ENCODE measurements around the gene CNBD2. TPM values are rescaled to one million over a fixed set of nuclear protein-coding genes. Genes with fewer than 3 reads are reported as not detected.

The CNBD2 gene
- total and polyA plus RNA-seq, 2 experiments from 2014 or later = 1.7 to 6.6 TPM

DNA sequence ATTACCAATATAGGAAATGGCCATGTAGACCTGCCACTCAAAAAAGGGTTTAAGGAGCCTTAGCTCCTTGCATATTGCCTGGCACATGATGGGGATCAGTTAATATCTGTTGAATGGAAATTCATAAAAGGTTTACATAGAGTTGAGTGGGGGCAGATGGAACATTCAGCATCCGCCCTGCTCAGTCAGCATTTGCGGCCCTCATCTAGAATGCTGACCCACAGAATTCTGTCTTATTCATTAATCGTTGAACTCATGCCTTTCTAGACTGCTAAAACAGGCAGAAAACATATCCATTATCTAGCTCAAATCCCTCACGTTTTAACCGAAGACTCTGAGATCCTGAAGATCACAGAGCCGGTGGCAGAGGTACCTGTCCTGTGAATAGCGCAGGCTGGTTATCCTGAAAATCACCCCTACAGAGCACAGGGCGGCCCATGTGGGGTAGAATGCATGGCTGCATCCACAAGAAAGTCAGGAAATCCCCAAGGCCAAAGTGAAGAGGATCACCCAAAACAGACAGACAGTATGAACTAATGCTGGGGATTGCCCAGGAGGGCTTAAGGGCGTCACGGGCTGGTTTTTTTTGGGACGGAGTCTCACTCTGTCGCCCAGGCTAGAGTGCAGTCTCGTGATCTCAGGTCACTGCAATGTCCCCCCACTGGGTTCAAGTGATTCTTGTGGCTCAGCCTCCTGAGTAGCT is 59.9 kb downstream of the CNBD2 start:
- no peak overlapping the region for H2AFZ ChIP-seq
- H3K9me2 ChIP-seq (ENCODE audit: insufficient read depth) = no peaks in the 10 kb centered on the region
- H4K20me1 ChIP-seq (ENCODE audit: insufficient read depth) = no peaks in the 10 kb centered on the region
- H3F3A ChIP-seq (ENCODE audit: insufficient read depth) = no peaks in the 10 kb centered on the region
- WGBS, 2 experiments (ENCODE audit: low coverage in 1 of 2, low lambda C conversion rate in 2 of 2, missing lambda C conversion rate in 2 of 2) = 88% methylated on average over 13 of the region's 13 CpGs
- TF ChIP-seq EZH2phosphoT487 (IDR thresholded peaks at IDR 0.05; ENCODE audit: insufficient read depth, low read depth) (no peak), EZH2 (IDR thresholded peaks at IDR 0.05; ENCODE audit: insufficient read depth, poor library complexity, severe bottlenecking) (no peak)
- no peaks in the 10 kb centered on the region for H3K27me3 ChIP-seq (replicated peaks; ENCODE audit: insufficient read depth)
- DNase-seq = no peak
- no peaks in the 10 kb centered on the region for H3K79me2 ChIP-seq (ENCODE audit: insufficient read depth)
- in situ Hi-C loops (cut with MboI) = no loop called here
- no peak overlapping the region for H3K4me3 ChIP-seq
- no peaks in the 10 kb centered on the region for H3K36me3 ChIP-seq (ENCODE audit: low read depth)
- no peaks in the 10 kb centered on the region for H3K9me3 ChIP-seq (ENCODE audit: low read depth)
- H3K27ac ChIP-seq = no peak overlapping the region
- no peaks in the 10 kb centered on the region for H3K4me1 ChIP-seq (ENCODE audit: insufficient read depth)
- H3K9ac ChIP-seq = no peak overlapping the region
- H3K4me2 ChIP-seq (ENCODE audit: unreplicated experiment) = no peak overlapping the region

DNA sequence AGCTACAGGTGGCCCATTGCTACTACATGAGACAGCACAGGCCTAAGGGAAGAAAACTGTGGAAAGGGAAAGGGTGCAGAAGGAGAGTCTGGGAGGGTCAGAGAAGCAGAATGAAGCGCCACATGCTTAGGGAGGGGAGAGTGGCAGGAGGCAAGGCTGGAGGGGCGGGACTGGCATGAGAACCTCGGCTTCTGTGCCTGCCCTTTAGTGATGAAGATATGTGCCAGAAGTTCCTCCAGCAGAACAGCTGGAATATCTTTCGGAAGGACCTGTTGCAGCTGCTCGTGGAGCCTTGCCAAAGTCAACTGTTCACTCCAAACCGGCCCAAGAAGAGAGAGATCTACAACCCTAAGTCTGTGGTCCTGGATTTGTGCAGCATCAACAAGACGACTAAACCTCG is 61.8 kb downstream of the CNBD2 start:
- no peaks in the 10 kb centered on the region for H3K36me3 ChIP-seq (ENCODE audit: low read depth)
- no peaks in the 10 kb centered on the region for H3K9me3 ChIP-seq (ENCODE audit: low read depth)
- DNase-seq = no peak
- no peak overlapping the region for H2AFZ ChIP-seq
- no peak overlapping the region for H3K9ac ChIP-seq
- H3K9me2 ChIP-seq (ENCODE audit: insufficient read depth) = no peaks in the 10 kb centered on the region
- in situ Hi-C loops (cut with MboI) = no loop called here
- 57% methylated on average over 8 of the region's 8 CpGs for WGBS, 2 experiments (ENCODE audit: low coverage in 1 of 2, low lambda C conversion rate in 2 of 2, missing lambda C conversion rate in 2 of 2)
- no peak overlapping the region for H3K27ac ChIP-seq
- no peaks in the 10 kb centered on the region for H3K27me3 ChIP-seq (replicated peaks; ENCODE audit: insufficient read depth)
- no peak overlapping the region for H3K4me3 ChIP-seq
- TF ChIP-seq EZH2 (IDR thresholded peaks at IDR 0.05; ENCODE audit: insufficient read depth, poor library complexity, severe bottlenecking) = no peak
- no peak for TF ChIP-seq EZH2phosphoT487 (IDR thresholded peaks at IDR 0.05; ENCODE audit: insufficient read depth, low read depth)
- no peak overlapping the region for H3K4me2 ChIP-seq (ENCODE audit: unreplicated experiment)
- H3K4me1 ChIP-seq (ENCODE audit: insufficient read depth) = no peaks in the 10 kb centered on the region
- no peaks in the 10 kb centered on the region for H3K79me2 ChIP-seq (ENCODE audit: insufficient read depth)
- H4K20me1 ChIP-seq (ENCODE audit: insufficient read depth) = no peaks in the 10 kb centered on the region
- no peaks in the 10 kb centered on the region for H3F3A ChIP-seq (ENCODE audit: insufficient read depth)

DNA sequence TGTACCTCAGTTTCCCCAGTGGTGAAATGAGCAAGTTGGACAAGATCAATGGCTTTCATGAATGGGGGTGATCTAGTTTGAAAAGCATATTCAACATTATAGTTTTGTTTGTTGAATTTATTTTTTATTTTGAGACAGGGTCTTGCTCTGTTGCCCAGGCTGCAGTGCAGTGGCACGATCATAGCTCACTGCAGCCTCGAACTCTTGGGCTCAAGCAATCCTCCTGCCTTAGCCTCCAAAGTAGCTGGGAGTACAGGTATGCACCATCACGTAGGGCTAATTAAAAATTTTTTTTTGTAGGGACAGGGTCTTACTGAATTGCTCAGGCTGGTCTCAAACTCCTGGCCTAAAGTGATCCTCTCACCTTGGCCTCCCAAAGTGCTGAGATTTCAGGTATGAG is 63.4 kb downstream of the CNBD2 start:
- H3K9me2 ChIP-seq (ENCODE audit: insufficient read depth) = no peaks in the 10 kb centered on the region
- DNase-seq = no peak
- no peak overlapping the region for H3K4me2 ChIP-seq (ENCODE audit: unreplicated experiment)
- H3K79me2 ChIP-seq (ENCODE audit: insufficient read depth) = no peaks in the 10 kb centered on the region
- 0 out of 2 replicates have a peak, but pooled peaks cover 5% of the 10 kb centered on the region for H3F3A ChIP-seq (ENCODE audit: insufficient read depth)
- 70 to 75% methylated on average over 3 of the region's 3 CpGs for WGBS, 2 experiments (ENCODE audit: low coverage in 1 of 2, low lambda C conversion rate in 2 of 2, missing lambda C conversion rate in 2 of 2)
- TF ChIP-seq EZH2 (IDR thresholded peaks at IDR 0.05; ENCODE audit: insufficient read depth, poor library complexity, severe bottlenecking) (no peak), EZH2phosphoT487 (IDR thresholded peaks at IDR 0.05; ENCODE audit: insufficient read depth, low read depth) (no peak)
- in situ Hi-C loops (cut with MboI) = no loop called here
- no peaks in the 10 kb centered on the region for H3K9me3 ChIP-seq (ENCODE audit: low read depth)
- H4K20me1 ChIP-seq (ENCODE audit: insufficient read depth) = no peaks in the 10 kb centered on the region
- no peak overlapping the region for H3K4me3 ChIP-seq
- H3K36me3 ChIP-seq (ENCODE audit: low read depth) = no peaks in the 10 kb centered on the region
- no peak overlapping the region for H3K27ac ChIP-seq
- H3K4me1 ChIP-seq (ENCODE audit: insufficient read depth) = peaks cover 8% of the 10 kb centered on the region
- H3K27me3 ChIP-seq (replicated peaks; ENCODE audit: insufficient read depth) = no peaks in the 10 kb centered on the region
- H3K9ac ChIP-seq = no peak overlapping the region
- H2AFZ ChIP-seq = no peak overlapping the region

DNA sequence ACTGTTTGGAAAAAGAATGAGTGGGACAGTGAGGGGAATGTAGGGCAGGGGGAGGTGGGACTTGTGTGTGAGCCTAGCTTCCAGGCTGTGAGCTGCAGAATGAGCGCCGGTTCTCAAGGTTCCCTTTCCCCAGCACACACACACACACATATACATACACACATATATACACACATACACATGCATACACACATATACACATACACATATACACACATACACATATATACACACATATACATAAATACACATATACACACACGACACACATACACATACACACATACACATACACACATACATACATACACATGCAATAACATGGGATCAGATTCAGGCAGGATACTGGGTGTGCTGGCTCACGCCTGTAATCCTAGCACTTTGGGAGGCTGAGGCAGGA is 66.5 kb downstream of the CNBD2 start:
- DNase-seq = no peak

More for the DNA sequence above, 66.5 kb downstream of the CNBD2 start:
- Histone ChIP-seq H3K9me3 (ENCODE audit: low read depth) (no peaks in the 10 kb centered on the region), H3K9me2 (ENCODE audit: insufficient read depth) (no peaks in the 10 kb centered on the region), H3K36me3 (ENCODE audit: low read depth) (no peaks in the 10 kb centered on the region), H3K4me2 (ENCODE audit: unreplicated experiment) (no peak overlapping the region), H3F3A (ENCODE audit: insufficient read depth) (0 out of 2 replicates have a peak, but pooled peaks cover 5% of the 10 kb centered on the region), H3K4me3 (no peak overlapping the region), H3K27me3 (replicated peaks; ENCODE audit: insufficient read depth) (no peaks in the 10 kb centered on the region), H4K20me1 (ENCODE audit: insufficient read depth) (no peaks in the 10 kb centered on the region), H3K27ac (no peak overlapping the region), H3K9ac (no peak overlapping the region), H3K79me2 (ENCODE audit: insufficient read depth) (no peaks in the 10 kb centered on the region), H3K4me1 (ENCODE audit: insufficient read depth) (peaks cover 8% of the 10 kb centered on the region), H2AFZ (no peak overlapping the region)
- WGBS, 2 experiments (ENCODE audit: low coverage in 1 of 2, low lambda C conversion rate in 2 of 2, missing lambda C conversion rate in 2 of 2) = 82 to 96% methylated on average over 3 to 4 of the region's 4 CpGs
- in situ Hi-C loops (cut with MboI) = no loop called here
- TF ChIP-seq EZH2 (IDR thresholded peaks at IDR 0.05; ENCODE audit: insufficient read depth, poor library complexity, severe bottlenecking) = no peak
- no peak for TF ChIP-seq EZH2phosphoT487 (IDR thresholded peaks at IDR 0.05; ENCODE audit: insufficient read depth, low read depth)

Data from GM23248 (cell line).